Measurements from ENCODE around the gene TMEM129.

TMEM129 gene

GRCh38 chr4:1666391-1666790 lies 54.7 kb downstream of the TMEM129 start:
- in situ Hi-C loops (cut with MboI; ENCODE audit: low pct_unique_long_range_greater_than_20kb, low sequenced_read_pairs, unreplicated experiment), result no loop called here
- TF ChIP-seq CTCF (IDR thresholded peaks at IDR 0.05; ENCODE audit: extremely low read depth, insufficient read depth, missing control alignments), result no peak

More at GRCh38 chr4:1666391-1666790, 54.7 kb downstream of the TMEM129 start:
- no peak for DNase-seq (ENCODE audit: low spot score)

All from GM13977 (cell line).